ENCODE results near the gene NSD1. TPM values are rescaled to one million over a fixed set of nuclear protein-coding genes. Genes with fewer than 3 reads are reported as not detected.
A peak's percentile ranks its signal among the peaks of the same experiment; 100 is the strongest.
"Not testable (repeated sequence)": the region's sequence is repeated elsewhere in the genome, so short reads cannot be mapped to it uniquely, and the experiment has no call there.

NSD1 gene
- total RNA-seq, 1 donor from 2014 or later, result 38.5 TPM

DNA sequence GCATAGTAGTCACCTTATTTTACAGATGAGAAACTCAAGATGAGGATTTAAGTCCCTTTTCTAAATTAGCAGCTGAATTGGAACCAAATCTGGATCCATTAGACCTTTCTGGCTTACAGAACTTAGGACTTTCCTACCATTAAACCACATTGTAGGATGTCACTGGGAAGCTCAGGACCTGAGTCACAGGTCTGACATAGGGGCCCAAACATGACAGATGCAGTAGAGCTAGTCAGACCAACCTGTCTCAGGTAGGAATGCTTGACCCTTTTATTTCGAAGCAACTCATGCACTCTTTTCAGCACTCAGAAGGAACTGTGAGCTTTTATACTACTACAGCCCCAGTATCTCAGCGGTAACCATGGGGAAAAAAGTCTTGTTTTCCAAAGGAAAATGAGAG lies 167.4 kb downstream of the NSD1 start:
- DNase-seq (no peak), ATAC-seq (no peak)
- intact Hi-C loops (cut with micrococcal nuclease), result no loop called here

DNA sequence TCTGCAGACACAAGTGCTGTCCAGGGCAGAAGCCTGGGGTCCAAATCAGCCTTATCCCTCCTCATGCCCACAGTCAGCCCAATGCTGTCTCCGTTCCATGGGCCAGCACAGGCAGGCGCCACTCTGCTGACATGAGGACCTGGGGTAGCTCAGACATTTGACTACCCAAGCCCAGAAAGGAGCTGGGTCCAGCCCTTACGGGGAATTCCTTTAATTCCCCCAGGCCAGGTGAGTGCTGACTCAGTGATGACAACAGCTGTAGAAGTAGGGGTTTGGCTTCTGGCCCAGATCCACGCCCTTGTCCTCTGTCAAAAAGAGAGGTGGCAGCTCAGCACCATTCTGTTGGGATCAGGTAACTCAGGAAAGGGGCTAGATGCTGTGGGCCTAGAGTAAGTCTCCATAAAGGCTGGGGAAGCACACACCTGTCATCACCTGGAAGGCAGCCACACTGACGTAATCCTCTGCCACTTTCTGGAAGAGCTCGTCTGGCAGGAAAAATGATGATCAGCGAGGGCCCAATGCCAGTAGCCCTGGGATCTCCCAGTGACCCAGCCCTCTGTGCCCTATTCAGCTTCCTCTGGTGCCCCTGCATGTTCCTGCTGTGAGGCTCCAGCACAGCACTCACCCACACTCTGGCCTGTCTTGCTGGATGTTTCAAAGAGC lies 168.1 kb downstream of the NSD1 start:
- ATAC-seq (no peak), DNase-seq (no peak)
- intact Hi-C loops (cut with micrococcal nuclease), result no loop called here

GRCh38 chr5:177302354-177303110 lies 169.0 kb downstream of the NSD1 start:
- intact Hi-C loops (cut with micrococcal nuclease), result no loop called here
- DNase-seq, result no peak
- no peak for ATAC-seq

- DNase-seq (peak; percentile 95), ATAC-seq (peak; percentile 86)
- intact Hi-C loops (cut with micrococcal nuclease), result no loop called here
Observed at GRCh38 chr5:177303121-177303924, 169.8 kb downstream of the NSD1 start, which contains the start of the genes PRELID1 and RAB24. TSS of gene PRELID1 (plus strand) at chr5:177303799. CDS start at chr5:177303986, 187 bp downstream. TSS of gene RAB24 (minus strand) at chr5:177303719. CDS start at chr5:177303288, 431 bp downstream.

- intact Hi-C loops (cut with micrococcal nuclease), result no loop called here
- DNase-seq, result no peak
- ATAC-seq, result no peak
Observed at GRCh38 chr5:177303925-177304391, 170.4 kb downstream of the NSD1 start.

DNA sequence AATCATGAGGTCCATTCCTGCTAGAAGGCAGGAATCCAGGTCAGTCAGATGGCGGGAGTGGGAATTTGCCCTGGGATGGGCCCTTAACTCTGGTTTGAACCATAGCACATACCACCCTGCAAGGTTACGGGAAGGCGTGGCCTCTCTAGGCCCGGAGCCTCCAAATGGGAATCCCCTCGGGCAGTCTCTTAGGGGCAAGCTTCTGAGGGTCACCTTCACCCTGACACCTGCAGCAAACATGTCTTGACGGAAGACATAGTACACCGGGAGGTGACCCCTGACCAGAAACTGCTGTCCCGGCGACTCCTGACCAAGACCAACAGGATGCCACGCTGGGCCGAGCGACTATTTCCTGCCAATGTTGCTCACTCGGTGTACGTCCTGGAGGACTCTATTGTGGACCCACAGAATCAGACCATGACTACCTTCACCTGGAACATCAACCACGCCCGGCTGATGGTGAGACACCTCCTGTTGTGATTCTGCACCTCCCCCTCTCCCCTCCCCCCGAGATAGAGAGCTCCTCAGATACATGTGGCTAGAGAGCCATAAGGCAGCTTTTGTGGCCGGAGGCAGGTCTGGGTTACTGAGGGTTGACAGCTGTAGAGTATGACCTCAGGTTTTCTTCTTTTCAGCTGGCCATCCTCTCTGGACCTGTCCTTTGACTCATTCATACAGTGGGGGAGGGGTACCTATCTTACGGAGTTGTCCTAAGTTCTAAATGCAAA lies 171.0 kb downstream of the NSD1 start:
- ATAC-seq (no peak), DNase-seq (no peak)
- intact Hi-C loops (cut with micrococcal nuclease), result no loop called here

DNA sequence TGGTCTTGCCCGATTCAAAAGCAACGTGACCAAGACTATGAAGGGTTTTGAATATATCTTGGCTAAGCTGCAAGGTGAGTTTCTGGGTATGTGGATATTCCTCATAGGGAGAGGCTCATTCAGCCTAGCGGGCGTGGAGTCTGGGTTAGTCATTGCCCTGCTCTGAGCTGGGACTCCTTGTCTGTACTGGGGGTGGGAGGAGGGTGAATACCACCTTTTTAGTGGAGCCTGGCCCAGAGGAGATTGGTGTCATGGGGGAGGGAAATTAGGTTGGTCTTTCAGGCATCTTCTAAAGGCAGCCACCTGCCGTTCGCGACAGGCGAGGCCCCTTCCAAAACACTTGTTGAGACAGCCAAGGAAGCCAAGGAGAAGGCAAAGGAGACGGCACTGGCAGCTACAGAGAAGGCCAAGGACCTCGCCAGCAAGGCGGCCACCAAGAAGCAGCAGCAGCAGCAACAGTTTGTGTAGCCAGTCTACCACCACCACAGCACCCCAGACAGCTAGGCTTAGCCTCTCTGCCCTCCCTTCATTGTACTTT lies 172.6 kb downstream of the NSD1 start:
- DNase-seq; intact Hi-C loops (cut with micrococcal nuclease); ATAC-seq: not testable (repeated sequence)

DNA sequence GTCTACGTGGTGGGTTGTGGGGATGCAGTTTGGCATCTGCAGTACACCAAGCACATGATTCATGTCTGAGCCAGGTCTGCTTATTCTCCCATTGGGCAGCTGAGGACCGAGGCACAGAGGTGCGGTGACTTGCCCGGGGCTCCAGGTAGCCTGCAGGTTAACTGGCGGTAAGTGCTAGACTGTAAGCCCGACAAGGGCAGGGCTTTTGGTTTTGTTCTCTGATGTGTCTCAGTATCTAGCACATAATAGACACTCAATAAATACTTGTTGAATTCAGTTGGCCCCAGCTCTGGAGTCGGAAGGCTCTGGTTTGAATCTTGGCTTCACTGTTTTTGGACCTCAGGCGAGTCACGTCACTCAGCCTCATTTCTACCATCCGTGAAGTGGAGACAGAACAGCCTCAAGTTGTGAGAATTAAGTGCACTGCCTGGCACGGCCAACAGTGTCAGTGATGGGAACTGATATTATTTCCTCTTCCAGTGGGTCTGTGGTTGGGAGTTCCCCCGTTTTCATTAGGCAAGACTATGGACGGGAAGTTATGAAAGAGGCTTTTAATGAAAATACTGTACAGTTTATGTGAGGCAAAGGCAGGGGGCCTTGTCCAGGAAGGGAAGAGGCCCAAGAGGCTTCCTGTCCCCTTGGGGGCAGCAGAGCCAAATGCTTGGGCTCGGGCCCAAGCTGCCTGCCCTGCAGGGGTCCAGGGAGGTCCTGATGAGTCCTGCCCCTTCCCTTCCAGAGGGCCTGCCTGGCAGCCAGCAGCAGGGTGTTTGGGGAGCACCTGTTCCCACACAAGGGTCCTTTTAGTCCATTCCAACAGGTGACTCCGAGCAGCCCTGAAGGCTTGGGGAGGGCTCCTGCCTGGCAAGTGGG lies 173.3 kb downstream of the NSD1 start:
- intact Hi-C loops (cut with micrococcal nuclease), result no loop called here
- DNase-seq, result no peak

DNA sequence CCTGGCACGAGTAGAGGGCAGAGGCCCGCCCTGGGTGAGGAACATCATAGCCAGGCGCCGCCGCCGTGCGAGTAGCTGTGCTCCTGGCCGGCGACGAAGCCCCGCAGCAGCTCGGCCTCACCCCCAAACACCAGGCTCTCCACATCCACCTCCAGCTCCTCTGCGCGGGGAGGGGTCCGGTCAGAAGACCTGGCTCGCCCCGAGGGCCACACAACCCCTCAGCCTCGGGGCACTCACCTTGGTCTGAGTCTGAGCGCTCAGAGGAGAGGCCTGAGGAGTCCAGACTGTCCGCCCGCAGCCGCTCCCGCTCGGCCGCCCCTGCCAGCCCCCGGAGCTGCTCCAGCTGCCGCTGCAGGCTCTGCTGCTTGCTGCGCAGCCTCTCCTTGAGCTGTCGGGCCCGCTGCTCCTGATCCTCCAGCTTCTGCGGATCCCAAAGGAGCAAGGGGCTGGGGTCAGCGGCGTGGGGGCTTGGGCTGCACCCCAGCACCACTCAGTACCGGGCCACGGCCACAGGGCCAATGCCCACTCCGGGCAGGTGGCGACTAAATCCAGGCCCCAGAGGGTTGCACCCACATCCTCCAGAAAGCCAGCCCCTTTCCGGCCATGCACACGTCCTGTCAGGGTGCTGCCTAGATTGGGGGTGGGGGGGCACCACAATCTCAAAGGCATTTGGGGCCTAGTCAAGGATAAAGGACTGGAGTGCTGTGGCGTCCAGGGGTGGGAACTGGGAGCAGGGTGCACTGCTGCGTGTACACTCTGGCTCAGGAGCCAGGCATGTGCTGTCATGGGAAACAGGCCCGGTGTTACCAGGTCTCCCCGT lies 174.2 kb downstream of the NSD1 start:
- DNase-seq, result no peak
- intact Hi-C loops (cut with micrococcal nuclease), result no loop called here
- no peak for ATAC-seq

More for the DNA sequence above, 173.3 kb downstream of the NSD1 start:
- no peak for ATAC-seq

DNA sequence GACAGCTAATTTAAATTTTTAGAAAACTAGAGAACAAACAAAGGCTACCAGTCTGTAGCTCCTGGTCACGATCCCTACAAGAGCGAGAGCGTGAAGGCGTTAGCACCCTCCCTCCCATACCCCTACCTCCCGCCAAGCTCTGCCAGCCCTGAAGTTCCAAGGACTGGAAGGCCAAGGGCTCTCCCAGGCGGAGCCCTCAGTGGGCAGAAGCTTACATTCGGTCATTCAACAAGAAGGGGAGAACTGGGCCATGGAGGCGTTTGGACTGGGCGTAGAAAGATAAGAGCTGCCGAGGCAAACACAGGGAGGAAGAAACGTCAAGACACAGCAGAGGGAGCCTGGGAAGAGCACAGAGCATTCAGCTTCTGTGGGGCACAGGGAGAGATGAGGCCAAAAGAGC lies 175.2 kb downstream of the NSD1 start:
- no peak for DNase-seq
- intact Hi-C loops (cut with micrococcal nuclease), result no loop called here

GRCh38 chr5:177309351-177310191 lies 176.0 kb downstream of the NSD1 start:
- ATAC-seq (peak; percentile 22), DNase-seq (peak; percentile 68)
- intact Hi-C loops (cut with micrococcal nuclease), result no loop called here

More for the DNA sequence above, 175.2 kb downstream of the NSD1 start:
- ATAC-seq, result no peak

DNA sequence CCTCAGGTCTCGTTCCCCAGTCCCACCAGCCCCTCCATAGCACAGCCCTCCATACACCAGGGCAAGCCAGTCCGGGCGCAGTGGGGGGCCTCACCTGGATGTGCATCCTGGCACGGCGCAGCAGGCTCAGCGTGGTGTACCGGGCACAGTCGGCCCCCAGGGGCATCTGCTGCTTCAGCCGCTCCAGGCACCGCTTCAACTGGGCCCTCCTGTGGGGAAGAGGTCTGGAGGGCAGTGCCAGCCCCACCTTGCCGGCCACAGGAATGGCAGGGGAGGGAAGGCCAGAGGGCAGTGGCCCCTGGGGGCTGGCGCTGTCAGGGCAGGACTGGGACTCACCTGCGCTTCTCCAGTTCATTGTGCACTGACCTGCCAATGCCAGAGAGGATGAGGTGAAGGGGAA lies 176.8 kb downstream of the NSD1 start:
- DNase-seq (no peak), ATAC-seq (no peak)
- intact Hi-C loops (cut with micrococcal nuclease), result no loop called here

DNA sequence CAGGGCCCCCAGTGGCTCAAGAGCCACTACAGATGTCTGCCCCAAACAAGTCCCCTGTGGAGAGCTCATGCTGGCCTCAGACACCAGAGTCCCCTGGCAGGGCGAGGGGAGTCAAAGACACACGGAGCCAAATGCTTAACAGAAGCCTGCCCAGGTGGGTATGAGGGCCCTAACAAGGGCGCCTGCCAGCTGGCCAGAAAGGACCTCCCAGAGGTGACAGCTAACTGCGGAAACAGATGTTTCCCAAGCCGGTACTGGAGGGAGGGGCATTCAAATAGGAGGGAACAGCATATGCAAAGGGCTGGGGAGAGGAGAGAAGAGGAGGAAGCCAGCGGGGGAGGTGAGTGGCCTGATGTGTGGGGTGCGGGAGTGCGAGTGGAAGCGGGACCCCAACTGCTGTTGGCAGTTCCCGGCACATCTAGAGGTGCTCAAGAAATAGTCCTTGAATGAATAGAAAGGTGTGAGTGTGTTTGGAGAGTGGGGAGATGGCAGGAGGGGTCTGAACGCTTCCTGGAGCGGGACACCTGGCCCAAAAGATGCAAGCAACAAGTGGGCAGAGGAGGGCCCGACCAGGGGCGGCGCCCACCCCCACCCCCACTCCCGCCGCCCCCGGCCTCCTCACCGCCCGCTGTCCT lies 177.3 kb downstream of the NSD1 start:
- intact Hi-C loops (cut with micrococcal nuclease), result no loop called here
- no peak for ATAC-seq
- DNase-seq, result no peak

DNA sequence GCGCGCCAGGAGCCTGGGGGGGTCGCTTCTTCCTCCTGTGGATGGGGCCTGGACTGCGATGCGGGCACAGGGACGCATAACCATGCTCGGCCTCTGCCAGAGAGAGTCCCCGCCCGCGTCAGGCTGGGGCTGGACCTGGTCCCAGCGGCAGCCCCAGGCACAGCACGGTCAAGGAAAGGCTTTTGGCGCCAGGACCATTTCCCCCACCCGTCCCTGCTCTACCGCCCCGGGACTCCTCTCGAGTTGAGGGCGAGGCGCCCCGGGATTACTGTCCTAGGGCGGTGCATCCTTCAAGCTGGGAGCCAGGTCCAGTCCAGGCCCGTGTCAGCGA lies 177.8 kb downstream of the NSD1 start:
- ATAC-seq (peak; percentile 17), DNase-seq (no peak)
- intact Hi-C loops (cut with micrococcal nuclease), result no loop called here

- DNase-seq (peak; percentile 98), ATAC-seq (peak; percentile 88)
- intact Hi-C loops (cut with micrococcal nuclease), result no loop called here
Observed at GRCh38 chr5:177311723-177312648, 178.4 kb downstream of the NSD1 start, which contains the start of gene MXD3. TSS of gene MXD3 (minus strand) at chr5:177311898. CDS start at chr5:177311830, 68 bp downstream.
